HL-60/S4 treated with phorbol 12-myristate 13-acetate at 8.2 ng/mL for 4 days and 3 days (cell line): Measurements from ENCODE around the gene TMEM81.

Experiments
- in situ Hi-C: fragments of 300-500 bp; cut with MboI; formaldehyde crosslinking; loops from 2 replicates; pipeline ENCODE4 v1.15.0; 2022; ENCODE audit warnings: low sequenced_read_pairs

TMEM81 gene

GRCh38 chr1:205061227-205061626 lies 23.0 kb downstream of the TMEM81 start:
- in situ Hi-C loops = no loop called here

GRCh38 chr1:205060746-205061145 lies 23.5 kb downstream of the TMEM81 start:
- in situ Hi-C loops = no loop called here

- in situ Hi-C loops = no loop called here
These were observed 24.6 kb downstream of the TMEM81 start for GRCh38 chr1:205059660-205060059.

GRCh38 chr1:205058853-205059252 lies 25.4 kb downstream of the TMEM81 start:
- in situ Hi-C loops = no loop called here

- in situ Hi-C loops = no loop called here
These were observed 26.3 kb downstream of the TMEM81 start for GRCh38 chr1:205057808-205058575.

GRCh38 chr1:205056956-205057568 lies 27.2 kb downstream of the TMEM81 start:
- in situ Hi-C loops = no loop called here

- in situ Hi-C loops = no loop called here
These were observed 28.1 kb downstream of the TMEM81 start for GRCh38 chr1:205056188-205056611.

- in situ Hi-C loops = no loop called here
These were observed 30.2 kb downstream of the TMEM81 start for GRCh38 chr1:205054013-205054412.

GRCh38 chr1:205053296-205053695 lies 31.0 kb downstream of the TMEM81 start:
- in situ Hi-C loops = no loop called here

GRCh38 chr1:205052690-205053089 lies 31.6 kb downstream of the TMEM81 start:
- in situ Hi-C loops = no loop called here

- in situ Hi-C loops = no loop called here
These were observed 34.8 kb downstream of the TMEM81 start for GRCh38 chr1:205049479-205049878.

GRCh38 chr1:205048382-205048781 lies 35.9 kb downstream of the TMEM81 start:
- in situ Hi-C loops = no loop called here

- in situ Hi-C loops = no loop called here
These were observed 36.5 kb downstream of the TMEM81 start for GRCh38 chr1:205047764-205048231.

GRCh38 chr1:205046870-205047269 lies 37.4 kb downstream of the TMEM81 start:
- in situ Hi-C loops = no loop called here

- in situ Hi-C loops = no loop called here
These were observed 39.1 kb downstream of the TMEM81 start for GRCh38 chr1:205045146-205045545.

GRCh38 chr1:205044741-205045140 lies 39.5 kb downstream of the TMEM81 start:
- in situ Hi-C loops = no loop called here

GRCh38 chr1:205043866-205044265 lies 40.4 kb downstream of the TMEM81 start:
- in situ Hi-C loops = no loop called here

- in situ Hi-C loops = no loop called here
These were observed 41.1 kb downstream of the TMEM81 start, which contains the start of gene CNTN2 for GRCh38 chr1:205042911-205043806. TSS of gene CNTN2 (plus strand) at chr1:205043212. CDS start at chr1:205053186, 9,974 bp downstream.

GRCh38 chr1:205041998-205042910 lies 42.0 kb downstream of the TMEM81 start:
- in situ Hi-C loops = no loop called here
